T47D (cell line): Measurements from ENCODE around the gene CEP250.

Source experiments
- DNase-seq, 2 experiments: peaks; one replicate each; pipeline versions ENCODE4 v3.0.0 to v3.0.0-alpha.2; 2011 to 2012; ENCODE audit warnings: low read depth in 1 of 2, low spot score in 1 of 2
- JUND ChIP-seq: IDR thresholded peaks from 2 replicates; pipeline ENCODE4 v1.6.1; 2012; ENCODE audit warnings: low read depth
- in situ Hi-C: cut with HindIII; loops from 2 replicates; pipeline ENCODE4 v1.10.0; 2016; ENCODE audit warnings: low sequenced_read_pairs, low pct_unique_long_range_greater_than_20kb

Gene CEP250, protein sequence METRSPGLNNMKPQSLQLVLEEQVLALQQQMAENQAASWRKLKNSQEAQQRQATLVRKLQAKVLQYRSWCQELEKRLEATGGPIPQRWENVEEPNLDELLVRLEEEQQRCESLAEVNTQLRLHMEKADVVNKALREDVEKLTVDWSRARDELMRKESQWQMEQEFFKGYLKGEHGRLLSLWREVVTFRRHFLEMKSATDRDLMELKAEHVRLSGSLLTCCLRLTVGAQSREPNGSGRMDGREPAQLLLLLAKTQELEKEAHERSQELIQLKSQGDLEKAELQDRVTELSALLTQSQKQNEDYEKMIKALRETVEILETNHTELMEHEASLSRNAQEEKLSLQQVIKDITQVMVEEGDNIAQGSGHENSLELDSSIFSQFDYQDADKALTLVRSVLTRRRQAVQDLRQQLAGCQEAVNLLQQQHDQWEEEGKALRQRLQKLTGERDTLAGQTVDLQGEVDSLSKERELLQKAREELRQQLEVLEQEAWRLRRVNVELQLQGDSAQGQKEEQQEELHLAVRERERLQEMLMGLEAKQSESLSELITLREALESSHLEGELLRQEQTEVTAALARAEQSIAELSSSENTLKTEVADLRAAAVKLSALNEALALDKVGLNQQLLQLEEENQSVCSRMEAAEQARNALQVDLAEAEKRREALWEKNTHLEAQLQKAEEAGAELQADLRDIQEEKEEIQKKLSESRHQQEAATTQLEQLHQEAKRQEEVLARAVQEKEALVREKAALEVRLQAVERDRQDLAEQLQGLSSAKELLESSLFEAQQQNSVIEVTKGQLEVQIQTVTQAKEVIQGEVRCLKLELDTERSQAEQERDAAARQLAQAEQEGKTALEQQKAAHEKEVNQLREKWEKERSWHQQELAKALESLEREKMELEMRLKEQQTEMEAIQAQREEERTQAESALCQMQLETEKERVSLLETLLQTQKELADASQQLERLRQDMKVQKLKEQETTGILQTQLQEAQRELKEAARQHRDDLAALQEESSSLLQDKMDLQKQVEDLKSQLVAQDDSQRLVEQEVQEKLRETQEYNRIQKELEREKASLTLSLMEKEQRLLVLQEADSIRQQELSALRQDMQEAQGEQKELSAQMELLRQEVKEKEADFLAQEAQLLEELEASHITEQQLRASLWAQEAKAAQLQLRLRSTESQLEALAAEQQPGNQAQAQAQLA (N-terminal part only)

DNA sequence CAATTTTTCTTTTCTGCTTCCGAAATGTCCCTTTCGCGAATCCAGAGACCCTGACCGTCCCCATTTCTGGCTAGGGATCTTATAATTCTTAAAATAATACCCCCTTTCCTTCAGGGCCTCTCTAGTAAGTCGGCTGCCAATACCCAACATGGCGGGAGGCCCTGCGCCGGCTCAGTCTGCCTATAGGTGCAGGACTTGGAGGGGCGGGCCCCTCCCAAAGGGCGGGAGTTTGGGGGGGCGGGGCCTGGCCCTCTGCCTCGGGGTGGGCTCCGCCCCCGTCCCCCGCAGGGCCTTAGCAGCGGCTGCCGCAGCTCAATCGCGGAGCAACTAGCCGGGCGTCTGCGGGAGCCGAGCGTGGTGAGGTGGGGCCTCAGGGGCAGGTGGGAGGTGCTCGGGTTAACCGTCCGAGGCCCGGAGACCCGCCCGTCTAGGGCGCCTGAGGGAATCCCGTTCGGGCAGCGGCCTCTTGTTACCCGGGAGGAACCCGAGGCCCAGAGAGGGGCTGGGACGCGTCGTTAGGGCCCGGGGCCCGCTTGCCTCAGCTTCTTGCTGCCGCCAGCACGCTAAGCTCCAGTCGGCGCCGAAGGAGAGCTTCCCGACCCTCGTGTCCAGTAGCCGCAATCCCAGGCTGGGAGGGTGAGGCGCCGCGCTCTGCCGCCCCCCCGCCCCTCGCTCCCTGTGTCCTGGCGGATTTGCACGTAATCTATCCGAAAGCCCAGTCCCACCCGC, at the start of gene CEP250:
Gene CEP250, plus strand, starts transcription at position 718 of the 729 bp plus-strand sequence. CDS start 6,770 bp downstream, outside the sequence.
- TF ChIP-seq JUND: no peak
- peak; percentile 76 to 97 for DNase-seq
- in situ Hi-C loops: no loop called here

DNA sequence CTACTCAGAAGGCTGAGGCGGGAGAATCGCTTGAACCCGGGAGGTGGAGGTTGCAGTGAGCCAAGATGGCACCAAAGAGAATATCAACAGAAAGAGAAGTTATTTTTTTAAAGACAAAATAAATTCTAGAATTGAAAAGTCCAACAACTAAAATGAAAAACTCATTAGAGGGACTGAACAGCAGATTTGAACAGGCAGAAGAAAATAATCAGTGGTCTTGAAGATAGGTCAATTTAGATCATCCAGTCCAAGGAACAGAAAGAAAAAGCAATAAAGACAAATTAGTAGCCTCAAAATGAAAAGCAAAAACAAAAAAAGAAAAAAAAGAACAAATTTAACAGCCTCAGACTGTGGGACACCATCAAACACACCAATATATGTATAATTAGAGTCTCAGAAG, 49.6 kb upstream of the CEP250 start:
- DNase-seq: no peak
- no peak for TF ChIP-seq JUND
- in situ Hi-C loops: no loop called here

DNA sequence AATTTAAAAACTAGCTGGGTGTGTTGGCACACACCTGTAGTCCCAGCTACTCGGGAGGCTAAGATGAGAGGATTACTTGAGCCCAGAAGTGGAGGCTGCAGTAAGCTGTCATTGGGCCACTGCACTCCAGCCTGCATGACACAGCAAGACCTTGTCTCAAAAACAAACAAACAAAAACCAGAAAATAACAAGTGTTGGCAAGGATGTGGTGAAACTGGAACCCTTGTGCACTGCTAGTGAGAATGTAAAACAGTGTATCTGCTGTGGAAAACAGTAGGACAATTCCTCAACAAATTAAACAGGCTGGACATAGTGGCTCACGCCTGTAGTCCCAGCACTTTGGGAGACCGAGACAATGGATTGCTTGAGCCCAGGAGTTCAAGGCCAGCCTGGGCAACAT, 47.1 kb upstream of the CEP250 start:
- no peak for DNase-seq
- no peak for TF ChIP-seq JUND
- in situ Hi-C loops: no loop called here

DNA sequence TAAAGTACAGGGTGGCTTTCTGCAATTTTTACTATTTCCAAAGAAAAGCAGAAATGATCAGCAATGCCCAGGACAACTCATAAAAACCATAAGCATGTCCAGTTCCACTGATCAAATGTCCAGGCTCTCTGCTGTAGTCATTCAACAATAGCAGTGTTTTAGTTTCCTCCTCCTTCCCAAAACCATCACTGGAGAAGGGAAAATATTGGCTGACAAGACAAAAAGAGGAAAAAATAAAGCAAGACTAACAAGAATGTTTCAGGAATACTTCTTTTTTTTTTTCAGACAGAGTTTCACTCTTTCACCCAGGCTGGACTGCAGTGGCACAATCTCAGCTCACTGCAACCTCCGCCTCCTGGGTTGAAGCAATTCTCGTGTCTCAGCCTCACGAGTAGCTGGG, 45.9 kb upstream of the CEP250 start:
- in situ Hi-C loops: no loop called here
- DNase-seq: no peak
- no peak for TF ChIP-seq JUND

DNA sequence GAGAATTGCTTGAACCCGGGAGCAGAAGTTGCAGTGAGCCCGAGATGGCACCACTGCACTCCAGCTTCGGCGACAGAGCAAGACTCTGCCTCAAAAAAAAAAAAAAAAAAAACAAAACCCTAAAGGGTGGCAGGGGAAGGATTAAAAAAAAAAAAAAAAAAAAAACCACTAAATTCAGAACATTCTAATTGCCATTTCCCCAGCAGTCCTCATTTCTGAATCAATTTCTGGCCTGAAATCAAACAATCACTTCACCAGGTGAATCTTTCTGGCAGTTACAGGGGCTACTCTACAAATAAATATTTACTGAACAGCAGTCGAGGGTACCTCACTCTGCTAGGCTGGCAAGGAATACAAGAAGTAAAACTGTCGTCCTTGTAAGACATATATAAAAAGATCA, 44.8 kb upstream of the CEP250 start:
- no peak for DNase-seq
- no peak for TF ChIP-seq JUND
- in situ Hi-C loops: no loop called here

DNA sequence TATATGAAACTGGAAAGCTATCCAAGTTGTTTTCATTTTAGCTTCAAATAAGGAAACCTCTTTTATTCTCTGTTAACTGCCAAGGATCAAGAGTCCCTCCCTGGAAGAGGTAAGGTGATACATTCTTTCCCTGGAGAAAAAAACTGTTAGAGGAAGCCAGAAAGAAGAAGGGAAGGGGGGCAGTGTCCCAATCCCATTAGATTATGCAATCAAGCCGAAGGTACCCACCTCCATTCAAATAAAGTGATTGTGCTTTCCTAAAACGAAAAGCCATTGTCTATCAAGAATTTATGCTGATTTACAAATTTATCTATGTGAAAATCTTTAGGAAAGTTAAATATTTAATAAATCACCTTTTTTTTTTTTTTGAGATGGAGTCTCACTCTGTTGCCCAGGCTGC, 34.1 kb upstream of the CEP250 start:
- TF ChIP-seq JUND: no peak
- in situ Hi-C loops: no loop called here
- DNase-seq: no peak

DNA sequence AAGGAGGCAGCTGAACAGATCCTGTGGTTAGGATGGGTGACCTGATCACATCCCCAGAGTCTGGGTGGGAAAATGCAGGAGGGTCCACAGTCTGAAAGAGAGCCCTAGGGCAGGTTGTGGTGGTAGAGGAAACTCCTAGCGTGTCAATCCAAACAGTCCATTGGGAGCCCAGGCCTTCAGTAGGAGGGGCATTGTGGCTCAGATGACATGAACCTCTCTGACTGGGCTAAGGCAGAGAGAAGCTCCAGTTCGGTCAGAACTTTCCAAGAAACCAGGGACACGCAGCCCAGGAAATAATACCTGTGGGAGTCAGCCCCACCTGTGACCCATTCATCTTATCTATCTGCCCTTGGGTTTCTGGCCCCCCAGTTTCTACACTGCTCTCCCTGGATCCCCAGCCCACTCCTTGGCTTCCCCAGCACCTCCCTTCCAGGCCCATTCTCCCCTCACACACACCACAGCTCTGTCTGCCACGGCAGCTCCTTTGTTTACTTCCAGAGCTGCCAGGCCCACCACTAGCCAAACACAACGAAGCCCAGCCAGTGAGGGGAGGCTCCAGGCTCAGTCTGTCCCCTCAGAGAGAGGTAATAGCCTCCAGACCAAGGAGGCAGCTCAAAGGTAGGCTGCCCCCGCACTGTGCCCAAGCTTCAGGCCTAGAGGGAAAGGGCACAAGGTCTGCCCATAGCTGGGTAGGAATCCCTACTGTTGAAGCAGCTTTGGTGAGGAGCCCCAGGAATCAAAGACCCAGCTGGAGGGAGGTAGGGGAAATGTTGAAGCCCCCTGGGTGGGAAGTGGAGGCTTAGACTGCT, 23.6 kb upstream of the CEP250 start:
- no peak for TF ChIP-seq JUND
- no peak for DNase-seq
- in situ Hi-C loops: no loop called here

DNA sequence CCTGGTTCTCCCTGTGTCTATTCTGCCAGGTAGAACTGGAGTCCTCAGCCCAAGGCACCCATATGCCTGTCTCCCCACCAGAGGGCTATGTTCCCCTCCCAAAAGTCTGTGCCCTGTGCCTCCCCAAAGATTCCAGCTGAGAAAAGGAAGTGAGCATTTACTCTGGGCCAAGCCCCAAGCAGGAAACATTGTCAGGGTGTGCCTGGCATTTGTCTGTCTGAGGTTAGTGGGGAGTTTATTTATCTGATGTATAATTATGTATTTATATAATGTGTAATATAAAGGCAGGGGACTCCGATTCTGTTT, 23.0 kb upstream of the CEP250 start:
- in situ Hi-C loops: no loop called here
- TF ChIP-seq JUND: no peak
- DNase-seq: no peak

DNA sequence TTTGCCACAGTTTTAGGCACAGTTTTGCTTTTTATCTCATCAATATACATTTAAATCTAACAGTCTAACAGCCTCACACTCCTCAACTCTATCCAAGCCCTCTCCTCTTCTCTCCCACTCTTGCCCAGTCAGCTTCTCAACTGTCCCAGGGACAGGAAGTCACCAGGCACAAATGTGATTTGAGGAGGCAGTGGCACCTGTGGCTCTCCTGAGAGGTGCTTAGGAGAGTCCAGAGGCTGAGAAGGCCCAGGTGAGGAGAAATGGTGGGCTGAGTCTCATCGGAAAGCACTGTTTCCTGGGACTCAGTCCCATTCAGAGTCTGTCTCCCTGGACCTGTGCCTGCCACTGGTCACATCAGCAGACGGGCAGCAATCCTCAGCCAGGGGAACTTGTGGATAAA, 22.1 kb upstream of the CEP250 start:
- DNase-seq: no peak
- in situ Hi-C loops: no loop called here
- TF ChIP-seq JUND: no peak

DNA sequence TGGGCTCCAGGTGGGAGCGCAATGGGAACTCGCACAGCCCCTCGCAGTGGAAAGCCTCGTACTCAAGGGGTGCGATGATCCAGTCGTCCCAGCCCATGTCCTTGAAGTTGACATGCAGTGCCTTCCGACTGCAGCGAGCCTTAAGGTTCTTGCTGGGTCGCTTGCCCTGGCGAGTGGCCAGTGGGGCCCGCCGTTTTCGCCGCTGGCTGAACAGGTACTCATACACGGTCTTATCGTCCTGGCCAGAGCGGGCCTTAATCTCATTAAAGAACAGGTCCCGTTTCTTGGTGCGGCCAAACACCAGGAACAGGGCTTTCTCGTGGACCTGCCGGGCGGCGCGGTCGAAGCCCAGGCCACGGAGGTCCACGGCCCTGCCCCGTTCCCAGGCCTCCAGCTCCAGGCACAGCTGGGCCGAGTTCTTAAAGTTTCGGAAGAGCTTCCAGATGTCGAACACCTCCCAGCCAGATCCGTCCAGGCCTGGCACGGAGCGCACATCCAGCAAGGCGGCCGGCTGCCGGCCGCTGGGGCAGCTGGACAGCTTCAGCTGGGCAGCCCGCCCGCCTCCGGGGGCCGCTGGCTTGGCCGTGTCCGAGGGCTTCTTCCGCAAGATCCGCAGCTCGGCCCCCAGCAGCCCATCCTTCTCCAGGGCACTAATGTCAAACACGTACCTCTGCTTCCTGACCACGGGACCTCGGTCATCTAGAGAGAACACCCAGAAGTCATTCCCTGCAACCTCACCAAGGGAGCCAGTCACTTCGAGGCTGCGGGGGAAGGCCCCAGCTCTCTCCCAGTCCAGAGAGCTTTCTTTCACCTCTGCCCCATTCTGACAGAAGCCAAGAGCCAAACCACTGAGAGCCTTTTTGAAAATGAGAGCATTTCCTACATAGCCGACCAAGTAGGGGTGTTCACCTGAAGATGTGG, 21.1 kb upstream of the CEP250 start:
- in situ Hi-C loops: no loop called here
- DNase-seq: no peak
- no peak for TF ChIP-seq JUND

DNA sequence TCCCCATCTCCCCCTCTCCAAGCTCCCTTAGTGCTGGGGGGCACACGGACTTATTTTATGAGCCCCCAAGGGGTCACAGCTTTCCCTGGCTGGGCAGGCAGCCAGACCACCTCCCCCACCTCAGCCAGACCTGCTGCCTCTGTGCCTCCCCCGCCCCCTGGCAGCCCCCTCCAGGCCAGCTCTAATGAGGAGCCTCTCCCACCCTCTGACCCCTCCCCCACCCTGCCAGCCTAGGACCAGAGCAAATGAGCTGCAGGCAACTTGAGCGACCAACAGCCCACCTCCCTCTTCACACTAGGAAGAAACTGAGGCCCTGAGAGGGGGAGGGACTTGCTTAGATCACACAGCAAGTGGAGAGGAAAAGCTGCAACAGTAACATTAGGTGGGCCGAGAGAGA, 19.2 kb upstream of the CEP250 start:
- no peak for DNase-seq
- TF ChIP-seq JUND: no peak
- in situ Hi-C loops: no loop called here
